Activated CD4-positive, CD25-positive, alpha-beta regulatory T cell treated with anti-CD3 and anti-CD28 coated beads, Interleukin-2, amount 50 U/mL, for 72 hours (primary cell): ENCODE data around the gene NECTIN1.
A peak's percentile ranks its signal among the peaks of the same experiment; 100 is the strongest.

ENCODE experiments used
- DNase-seq: peaks from one replicate; pipeline ENCODE4 v3.0.0; 2021

NECTIN1 gene

DNA sequence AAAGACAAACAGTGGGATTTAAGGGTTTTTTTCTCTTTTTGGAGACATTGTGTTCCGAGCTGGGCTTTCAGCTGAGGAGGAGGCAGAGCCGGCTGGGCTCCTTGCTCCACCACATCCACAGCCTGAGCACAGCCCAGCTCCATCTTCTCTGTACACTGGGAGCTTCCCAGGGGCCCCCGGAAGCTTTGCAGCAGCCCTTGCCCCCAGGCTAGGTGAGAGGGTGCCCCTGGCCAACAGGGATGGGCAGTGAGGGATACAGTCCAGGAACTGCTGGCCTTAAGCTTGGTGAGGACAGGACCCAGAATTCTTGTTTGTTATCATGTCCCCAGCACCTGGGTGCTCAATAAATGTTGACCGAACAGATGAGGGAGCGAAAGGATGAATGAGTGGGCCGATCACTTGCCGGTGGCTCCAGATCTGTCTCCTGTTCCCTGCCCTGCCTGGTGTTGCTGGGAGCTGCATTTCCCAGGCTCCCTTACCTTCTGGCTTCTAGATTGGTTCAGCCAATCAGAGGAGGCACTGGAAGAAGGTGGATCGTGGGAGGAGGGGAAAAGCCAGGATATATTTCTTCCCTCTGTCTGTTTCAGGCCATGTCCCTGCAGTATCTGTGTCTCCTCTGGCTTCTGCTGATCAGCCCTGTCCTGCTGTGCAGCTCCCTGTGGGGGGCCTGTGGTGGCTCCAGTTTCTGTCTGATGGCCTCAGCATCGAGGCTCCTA lies 26.5 kb upstream of the NECTIN1 start:
- DNase-seq, result no peak

DNA sequence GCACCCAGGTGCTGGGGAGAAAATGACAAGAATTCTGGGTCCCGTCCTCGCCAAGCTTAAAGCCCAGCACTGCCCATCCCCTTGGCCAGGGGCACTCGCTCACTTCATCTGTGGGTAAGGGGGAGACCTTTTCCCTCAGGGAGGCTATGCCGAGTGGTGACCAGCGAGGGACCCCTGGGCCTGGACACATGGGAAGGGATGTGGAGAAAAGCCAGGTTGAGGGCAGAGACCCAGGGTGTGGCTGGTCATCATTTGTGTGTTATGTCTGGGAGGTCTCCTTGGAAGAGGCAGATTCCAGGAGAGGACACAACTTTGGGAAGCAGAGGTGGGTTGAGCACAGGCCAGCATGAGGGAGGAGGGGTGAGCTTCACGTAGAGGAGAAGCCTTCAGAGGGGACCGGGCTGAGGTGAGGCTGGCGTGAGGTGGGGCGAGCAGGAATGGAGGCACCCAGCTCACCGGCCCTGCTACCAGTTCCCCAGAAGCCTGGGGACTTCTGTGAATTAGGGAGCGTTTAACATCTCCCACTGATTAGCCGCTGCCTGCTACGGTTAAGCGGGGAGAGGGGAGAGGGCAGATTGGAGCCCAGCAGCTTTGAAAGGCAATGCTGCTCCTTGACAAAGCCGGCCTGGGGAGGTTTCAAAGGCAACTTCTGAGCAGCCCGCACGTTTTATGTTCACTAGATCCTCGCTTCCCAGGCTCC lies 25.8 kb upstream of the NECTIN1 start:
- no peak for DNase-seq

DNA sequence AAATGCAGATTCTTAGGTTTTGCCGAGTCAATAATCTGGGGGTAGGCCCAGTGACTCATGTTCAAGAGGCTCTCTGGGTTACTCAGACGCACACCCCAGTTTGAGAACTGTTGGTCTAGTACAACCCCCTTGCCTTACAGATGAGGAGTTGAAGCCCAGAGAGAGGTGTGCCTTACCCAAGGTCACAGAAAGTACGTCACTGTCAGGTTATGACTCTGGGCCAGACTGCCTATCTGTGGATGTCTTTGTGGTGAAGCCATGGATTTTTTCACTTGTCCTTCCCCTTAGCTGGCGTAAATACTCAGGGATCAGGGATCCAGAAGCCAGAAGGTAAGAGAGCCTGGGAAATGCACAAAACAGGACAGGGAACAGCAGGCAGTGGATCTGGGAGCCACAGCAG lies 25.2 kb upstream of the NECTIN1 start:
- DNase-seq, result no peak

DNA sequence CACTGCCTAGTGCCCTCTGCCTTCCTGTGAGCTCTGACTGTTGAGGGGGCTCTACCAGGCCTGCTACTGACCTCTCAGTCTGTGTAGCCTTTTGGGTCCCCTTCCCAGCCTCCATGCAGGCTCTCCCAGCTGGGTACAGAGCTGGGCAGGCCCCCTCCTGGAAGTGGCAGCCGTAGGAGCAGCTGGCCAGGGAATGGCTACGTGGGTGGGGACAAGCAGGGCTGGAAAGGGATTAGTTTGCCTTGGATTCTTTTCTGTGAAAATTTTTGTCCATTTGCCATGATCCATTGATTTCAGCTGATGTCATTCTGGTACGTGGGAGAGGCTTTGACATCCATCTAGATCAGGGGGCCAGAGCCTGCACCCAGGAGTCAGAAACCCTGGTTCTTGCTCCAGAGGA lies 23.9 kb upstream of the NECTIN1 start:
- no peak for DNase-seq

DNA sequence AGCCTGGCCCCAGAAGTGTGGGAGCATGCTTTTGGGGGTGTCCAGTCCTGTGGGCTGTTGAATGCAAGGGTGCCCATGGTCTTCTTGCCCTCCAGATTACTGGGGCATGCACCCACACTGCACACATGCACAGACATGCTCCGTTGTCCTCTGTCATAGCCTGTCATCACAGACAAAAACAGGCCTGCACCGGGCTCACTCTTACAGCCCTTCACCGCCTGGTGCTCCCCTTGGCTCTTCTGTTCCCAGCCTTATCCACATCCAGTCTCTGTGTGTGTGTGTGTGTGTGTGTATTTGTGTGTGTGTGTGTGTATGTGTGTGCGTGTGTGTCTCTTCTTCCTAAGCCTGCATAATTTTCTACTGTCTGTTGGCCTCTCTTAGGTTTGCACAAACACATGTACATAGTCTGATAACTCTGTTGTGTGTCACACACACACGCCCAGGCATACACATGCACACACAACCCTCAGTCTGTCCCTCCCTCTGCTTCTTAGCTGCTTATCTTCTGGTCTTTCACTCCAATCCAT lies 23.4 kb upstream of the NECTIN1 start:
- peak; percentile 8 for DNase-seq

DNA sequence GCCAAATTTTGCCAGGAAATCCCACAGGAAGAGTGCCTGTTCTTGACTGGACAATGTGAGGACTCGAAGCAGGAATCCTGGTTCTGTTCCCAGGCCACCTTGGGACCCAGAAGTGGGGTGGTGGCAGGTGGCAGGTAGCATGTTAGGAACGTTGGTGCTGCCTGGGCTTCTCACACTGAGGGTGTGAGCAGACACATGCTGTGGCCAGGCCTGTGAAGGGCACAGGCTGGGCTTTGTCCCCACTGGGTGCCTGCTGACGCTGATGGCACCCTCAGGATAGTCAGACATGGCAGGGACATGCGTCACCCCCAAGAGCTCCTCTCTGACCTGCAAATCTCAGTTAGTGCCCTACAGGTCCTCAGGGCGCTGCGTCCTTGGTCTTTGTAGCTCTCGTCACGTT lies 21.1 kb upstream of the NECTIN1 start:
- DNase-seq, result no peak

DNA sequence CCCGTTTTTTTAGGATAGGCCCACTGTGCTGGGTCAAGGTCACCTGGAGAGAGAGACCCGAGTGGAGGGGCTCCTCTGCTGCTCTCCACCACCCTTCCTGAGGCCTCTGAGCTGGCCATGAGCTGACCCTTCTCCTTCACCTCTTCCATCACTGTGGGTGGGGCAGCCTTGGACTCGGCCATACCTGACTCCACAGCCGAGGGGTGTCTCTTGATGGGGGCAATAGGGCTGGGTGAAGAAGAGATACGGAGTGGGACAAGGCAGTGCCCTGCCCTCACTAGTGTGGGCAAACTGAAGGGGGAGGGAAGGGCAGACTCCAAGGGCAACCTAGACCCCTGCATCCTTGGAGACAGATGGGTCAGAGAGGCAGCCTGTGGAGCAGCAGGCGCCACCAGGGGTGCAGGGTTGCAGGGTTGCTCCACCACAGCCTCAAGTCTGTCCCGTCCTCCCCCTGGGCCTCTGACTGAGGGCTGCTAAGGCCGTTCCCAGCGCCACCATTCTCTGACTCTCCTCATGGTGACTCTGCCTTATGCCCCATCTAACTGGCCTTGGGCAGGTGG lies 20.1 kb upstream of the NECTIN1 start:
- no peak for DNase-seq

DNA sequence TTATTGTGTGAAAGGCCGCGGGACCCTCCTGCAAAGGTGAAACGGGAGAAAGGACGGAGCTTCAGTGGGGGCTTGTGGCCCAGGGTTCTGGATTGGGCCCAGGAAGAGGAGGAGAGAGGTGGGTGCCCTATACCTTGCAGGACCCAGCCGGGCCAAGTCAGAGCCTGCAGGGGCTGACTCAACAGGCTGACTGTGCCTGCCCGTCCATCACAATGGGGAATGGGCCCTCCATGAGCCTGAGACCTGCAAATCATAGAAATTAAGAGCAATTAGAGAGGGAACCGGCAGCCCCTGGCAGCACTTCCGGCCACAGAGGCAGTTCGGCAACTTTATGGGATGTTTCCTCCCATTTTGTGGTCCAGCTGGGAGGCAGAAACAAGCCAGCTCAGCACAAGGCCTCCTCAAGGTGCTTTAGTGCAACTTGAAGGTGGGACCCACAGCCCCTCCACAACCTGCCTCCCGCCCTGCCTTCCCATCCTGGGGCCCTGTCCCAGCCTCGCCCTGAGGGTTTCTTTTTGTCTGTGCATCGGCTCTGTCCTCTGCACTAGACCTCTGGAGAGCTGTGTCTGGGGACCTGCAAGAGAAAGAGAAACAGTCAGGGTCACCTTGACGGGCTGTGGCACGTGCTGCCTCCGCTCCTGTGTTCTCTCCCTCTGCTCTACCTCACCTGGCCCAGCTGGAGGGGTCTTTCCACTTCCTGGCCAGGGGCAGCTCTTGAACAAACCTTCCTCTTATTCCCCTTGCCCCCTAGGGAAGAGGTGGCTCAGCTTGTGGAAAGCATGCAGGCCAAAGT lies 19.1 kb upstream of the NECTIN1 start:
- DNase-seq, result no peak

DNA sequence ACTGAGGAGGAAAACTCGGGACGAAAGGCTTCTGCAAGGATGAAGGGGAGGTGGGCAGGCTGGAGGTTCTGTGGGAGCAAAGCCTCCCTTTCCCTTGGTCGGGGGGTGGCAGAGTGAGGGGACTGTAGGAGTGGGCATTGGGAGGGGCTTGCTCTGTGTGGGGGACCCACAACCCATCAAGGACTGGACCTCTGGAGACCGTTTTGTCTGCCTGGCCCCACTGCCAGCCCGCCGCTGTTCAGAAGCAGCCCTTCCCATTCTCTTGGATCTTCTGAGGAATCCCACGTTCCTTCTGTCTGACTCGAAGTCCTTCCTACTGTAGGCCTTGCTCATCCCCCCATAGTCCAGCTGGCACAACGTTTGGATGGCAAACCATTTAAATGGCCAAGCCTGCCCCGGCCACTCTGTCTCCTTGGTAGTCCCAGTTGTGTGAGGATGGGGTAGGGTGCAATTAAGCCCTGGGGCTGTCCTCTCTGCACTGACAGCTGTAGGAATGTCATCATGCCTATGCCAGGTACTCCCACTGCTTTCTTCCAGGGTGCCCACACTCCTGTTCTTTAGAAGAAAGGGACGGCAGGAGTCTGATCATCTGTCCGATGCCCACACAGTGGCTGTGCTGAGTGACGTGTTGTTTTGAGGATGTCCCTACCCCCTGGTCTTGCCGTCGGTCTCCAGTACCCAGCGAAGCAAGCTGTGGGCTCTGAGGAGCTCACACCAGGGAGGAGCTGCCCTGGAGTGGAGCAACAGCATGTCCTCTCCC lies 17.0 kb upstream of the NECTIN1 start:
- peak; percentile 20 for DNase-seq

DNA sequence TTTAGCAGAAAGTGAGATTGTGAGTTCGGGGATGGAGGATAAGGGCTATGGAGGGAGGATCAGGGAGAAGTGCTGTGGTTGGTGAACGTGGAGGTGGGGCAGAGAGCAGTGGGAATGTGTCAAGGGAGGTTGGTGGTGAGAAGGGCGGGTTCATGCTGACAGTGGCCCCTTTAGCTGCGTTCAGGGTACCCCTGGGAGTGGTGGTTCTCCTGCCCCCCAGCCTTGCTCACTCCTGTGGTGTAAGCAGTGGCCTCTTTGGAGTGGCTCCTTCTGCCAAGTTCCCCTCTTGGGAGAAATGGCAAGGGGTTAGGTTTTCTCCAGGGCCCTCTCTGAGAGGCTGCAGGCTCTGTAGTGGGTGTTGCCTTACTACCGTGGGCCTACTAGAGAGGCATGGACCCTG lies 16.1 kb upstream of the NECTIN1 start:
- DNase-seq, result no peak

DNA sequence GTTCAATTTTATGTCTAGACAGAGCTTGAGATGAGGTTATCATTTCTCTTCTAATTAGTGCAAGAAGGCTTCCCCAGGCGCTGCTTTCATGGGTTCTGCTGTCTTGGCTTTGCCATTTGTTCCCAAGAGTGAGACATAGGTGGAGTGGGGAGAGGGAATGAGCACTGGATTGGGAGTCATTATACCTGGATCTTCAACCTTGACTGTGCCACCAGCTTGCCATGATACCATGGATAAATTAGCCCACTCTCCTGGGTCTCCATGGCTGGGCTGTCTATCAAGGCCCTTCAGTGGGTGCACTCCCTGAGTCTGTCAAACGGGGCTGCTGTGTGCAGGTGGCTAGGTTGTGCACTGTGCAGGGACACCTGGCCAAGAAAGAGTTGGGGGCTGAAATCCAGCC lies 15.6 kb upstream of the NECTIN1 start:
- DNase-seq, result no peak

DNA sequence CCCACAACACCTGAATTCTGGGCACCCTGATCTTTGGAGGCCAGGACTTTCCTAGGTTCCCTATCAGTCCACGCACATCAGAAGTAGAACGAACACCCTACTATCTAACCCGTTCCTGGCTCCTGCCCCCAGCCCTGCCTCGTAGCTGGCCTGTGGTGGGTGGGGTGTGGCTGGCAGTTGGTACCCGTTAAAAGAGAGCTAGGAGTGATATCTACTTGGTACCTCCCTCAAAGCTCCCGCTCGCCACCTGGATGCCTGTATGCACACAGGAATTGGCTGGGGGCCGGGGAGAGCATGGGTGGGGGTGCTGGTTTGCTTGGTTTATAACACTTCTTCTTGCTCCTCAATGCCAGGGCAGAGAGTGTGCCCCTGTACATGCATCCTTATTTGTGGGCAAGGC lies 14.0 kb upstream of the NECTIN1 start:
- no peak for DNase-seq

DNA sequence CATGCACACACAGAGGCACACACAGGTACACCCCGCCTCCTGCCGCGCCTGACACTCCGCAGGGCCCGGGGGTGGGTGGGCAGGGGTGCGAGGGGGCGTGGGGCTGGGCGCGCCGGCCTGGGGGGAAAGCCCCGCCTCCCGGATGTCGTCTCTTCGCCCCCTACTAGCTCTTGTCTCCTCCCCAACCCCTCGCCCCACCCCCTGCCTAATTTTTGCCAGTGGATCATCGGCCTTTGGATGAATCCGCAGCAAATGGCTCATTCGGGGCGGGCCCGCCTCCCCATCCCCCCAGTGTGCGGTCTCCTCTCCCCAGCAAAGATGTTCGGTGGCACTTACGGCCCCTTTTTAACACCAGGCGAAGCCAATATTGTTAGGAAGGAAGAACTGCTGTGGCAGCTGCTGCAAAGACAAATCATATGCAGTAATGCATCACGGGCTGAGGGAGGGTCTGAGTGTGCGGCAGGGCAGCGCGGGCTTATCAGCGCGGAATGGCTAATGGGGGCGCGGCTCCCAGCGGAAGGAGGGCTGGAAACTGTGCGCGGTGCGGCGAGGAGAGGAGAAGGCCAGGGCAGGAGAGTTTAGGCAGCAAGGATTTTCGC lies 13.4 kb upstream of the NECTIN1 start:
- DNase-seq, result no peak

DNA sequence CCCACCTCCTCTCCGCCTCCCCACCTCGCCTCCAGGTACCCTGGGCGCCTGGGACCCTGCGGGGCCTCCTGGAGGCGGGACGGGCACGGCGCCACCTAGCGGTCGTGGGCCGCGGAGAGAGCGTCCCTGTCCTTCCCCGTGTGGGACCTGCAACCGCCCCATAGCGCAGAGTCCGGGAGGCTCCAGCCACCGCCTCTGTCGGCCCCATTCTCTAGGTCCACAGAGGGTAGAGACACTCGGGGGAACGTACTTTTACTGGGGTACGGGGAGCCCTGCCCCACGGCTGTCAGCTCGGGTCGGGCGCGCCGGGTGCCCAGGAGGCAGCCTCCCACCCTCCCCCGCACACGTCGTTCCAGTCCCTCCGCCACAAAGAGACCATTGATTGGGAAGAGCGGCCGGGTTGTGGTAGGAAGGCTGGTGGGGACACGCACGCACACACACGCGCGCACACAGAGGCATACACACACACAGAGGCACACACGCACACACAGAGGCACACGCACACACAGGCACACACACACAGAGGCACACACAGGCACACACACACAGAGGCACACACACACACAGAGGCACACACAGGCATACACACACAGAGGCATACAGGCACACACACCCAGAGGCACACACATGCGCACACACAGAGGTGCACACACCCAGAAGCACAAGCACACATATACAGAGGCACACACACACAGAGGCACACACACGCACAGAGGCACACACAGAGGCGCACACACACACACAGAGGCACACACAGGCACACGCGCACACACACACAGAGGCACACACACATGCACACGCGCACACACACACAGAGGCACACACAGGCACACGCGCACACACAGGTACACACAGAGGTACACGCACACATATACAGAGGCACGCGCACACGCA lies 12.6 kb upstream of the NECTIN1 start:
- peak; percentile 69 for DNase-seq

DNA sequence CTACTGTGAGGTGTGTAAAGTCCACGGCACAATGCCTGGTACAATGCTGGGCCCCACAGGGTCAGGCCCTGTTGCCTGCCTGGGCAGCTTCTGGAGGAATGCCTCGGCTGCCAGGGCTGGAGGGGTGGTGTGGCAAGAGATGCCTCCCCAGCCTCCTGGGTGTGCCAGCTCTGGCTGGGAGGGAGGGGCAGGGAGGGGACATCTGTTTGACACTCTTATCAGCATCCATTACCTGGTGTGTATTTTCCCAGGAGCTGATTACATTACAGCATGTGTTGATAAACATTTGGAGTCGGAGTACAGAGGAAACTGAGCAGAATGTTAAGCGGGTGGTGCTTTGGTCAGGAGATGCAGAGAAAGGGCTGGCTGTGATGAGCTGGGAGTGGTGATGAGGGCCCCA lies 11.0 kb upstream of the NECTIN1 start:
- DNase-seq, result no peak

DNA sequence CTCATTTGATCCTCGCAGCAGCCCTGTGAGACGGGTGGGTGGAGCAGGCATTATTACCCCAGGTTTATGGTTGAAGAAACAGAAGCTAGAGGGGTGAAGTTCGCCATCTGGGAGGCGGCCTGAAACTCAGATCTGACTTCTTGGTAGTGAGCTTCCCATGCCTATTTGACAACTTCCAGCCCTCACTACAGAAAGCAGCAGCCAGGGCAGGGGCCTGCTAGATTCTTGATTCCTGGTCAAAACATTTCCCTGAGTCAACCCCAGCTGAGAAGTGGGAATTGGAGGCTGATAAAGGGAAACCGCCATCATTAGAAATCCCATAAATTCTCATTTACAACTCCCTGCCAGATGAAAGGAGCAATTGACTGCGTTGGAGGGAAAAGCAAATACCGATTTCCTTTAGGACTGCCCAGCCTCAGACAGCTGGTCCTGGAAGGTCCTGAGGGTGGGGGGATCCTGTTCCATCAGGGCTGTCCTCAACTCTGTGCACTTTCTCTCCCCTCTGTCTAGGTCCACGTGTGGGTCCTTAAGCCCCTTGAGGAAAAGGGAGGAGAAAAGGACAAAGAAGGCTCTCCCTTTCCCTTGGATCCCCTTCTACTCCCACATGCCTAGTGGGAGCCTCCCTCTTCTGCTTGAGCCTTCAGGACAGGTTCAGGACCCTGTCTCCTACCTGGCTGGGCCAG lies 10.2 kb upstream of the NECTIN1 start:
- DNase-seq, result no peak

DNA sequence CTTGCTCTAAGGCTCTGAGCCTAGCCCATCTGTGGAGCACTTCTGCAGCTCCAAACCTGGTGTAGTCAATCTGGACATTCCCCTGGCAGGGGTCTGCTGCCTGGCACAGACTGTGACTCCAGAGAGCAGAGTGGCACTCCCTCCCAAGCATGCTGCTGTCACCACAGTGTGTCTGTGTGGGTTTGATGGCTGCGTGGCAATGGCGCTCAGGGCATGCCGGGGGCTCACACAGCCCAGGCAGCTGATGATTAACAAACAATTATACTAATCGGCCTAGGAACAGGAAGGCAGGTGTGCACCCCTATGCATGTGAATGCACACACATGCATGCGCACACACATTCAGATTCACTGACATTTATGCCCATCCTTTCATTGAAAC lies 9.0 kb upstream of the NECTIN1 start:
- DNase-seq, result no peak

DNA sequence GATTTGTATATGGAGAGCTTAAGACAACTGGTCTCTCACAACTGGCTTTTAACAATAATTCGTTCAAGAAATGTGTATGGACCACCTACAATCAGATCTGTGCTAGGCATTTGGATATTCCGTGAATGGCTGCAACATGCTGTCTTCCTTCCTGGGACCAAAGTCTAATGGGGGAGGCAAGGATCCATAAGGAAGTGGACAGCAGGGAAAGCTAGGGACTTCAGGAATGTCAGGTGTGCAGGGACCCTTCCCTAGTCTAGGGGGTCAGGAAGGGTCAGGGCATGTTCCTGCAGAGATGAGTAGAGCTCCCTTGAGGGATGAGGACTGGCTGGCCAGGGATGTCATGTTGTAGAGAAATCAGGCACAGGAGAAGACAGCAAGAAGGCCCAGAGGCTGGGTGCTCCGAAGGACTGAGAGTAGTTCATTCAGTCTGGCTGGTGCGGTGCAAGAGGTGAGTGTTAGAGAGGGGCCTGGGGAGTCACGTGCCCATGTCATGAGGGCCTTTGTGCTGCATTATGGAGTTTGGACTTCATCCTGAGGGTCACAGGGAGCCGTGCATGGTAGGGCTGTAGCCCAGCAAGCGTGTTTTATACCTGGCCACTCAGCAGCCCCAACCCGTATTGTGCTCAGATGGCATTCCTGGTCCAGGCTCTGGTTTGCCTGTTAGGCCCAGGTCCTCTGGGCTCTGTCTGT lies 8.5 kb upstream of the NECTIN1 start:
- no peak for DNase-seq

DNA sequence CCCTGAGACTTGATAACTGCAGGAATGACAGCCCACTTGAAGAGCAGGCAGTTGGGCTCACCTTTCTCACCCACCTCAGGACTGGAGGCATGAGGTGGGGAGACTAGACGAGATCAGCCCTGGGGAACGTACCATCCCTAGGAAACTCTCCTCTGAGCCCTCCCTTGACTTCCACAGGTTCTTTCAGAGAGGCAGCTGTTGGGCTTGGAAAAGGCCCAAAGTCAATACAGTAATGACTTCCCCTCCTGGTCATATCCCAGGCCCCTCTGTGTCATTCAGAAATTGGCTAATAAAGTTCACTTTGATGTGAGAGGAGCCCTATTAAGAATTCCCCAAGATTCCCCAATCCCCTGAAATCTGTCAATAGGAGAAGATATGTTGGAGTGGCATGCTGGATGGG lies 5.8 kb upstream of the NECTIN1 start:
- no peak for DNase-seq

DNA sequence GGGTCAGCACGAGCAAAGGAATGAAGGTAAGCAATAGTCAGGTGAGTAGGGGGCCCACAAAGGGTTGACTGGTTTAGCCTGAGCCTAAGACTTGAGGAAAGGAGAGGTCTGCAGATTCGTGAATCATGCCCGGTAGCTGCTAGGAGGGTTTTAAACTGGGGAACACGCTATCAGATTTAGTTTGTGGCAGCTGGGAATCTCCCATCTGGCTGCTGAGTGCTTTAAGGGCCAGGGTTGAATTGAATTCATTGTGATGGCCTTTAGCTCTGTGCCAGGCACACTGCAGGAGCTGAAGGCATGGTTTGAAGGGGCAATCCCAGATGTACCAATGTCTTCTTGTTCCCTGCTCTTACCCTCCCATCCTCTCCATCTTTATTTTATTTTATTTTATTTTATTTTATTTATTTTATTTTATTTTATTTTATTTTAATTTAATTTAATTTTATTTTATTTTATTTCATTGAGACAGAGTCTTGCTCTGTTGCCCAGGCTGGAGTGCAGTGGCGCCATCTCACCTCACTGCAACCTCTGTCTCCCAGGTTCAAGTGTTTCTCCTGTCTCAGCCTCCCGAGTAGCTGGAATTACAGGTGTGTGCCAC lies 1.9 kb upstream of the NECTIN1 start:
- no peak for DNase-seq
